ENCODE data around the gene DES.
"Not testable (repeated sequence)": the region's sequence is repeated elsewhere in the genome, so short reads cannot be mapped to it uniquely, and the experiment has no call there.

Gene DES

GRCh38 chr2:219418155-219419011 is at the start of gene DES:
Gene DES, plus strand, starts transcription at chr2:219418377. Its CDS starts 86 bp downstream, at chr2:219418463.
- DNase-seq, result no peak

DNA sequence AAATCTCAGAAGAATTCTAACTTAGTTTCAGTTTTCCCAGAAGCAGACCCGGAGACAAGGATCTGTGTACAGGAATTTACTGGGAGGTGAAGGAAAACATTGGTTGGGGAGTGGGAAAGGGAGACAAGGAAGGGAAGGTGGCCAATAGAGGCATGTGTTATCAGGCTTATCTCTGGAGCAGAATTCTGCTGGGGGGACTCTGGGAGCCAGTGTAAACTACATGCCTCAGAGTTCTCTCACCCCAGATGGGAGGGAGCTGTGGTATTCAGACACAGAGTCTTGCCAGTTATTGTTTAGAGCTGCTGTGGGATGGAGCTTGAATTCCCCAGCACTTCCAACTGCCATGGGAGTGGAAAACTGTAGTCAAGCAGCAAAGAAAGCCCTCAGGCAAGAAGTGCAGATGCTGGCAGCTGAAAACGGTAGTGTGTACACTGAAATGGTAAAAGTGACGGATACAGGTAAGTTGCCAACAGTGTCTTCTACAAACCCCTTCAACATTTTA is 49.4 kb upstream of the DES start:
- no peak for DNase-seq

DNA sequence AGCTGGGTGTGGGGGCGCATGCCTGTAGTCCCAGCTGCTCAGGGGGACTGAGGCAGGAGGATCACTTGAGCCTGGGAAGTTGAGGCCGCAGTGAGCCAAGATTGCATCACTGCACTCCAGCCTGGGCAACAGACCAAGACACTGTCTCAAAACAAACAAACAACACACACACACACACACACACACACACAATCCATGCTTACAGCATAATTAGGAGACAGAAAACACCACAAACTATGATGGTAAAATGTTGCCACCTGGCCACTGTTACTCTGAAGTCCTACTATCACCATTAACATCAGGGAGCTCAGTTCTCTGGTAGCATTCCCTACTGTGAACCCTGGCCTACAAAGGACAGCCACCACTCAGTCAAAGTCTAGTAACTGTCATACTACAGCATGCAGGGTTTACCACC is 48.7 kb upstream of the DES start:
- DNase-seq, result no peak

DNA sequence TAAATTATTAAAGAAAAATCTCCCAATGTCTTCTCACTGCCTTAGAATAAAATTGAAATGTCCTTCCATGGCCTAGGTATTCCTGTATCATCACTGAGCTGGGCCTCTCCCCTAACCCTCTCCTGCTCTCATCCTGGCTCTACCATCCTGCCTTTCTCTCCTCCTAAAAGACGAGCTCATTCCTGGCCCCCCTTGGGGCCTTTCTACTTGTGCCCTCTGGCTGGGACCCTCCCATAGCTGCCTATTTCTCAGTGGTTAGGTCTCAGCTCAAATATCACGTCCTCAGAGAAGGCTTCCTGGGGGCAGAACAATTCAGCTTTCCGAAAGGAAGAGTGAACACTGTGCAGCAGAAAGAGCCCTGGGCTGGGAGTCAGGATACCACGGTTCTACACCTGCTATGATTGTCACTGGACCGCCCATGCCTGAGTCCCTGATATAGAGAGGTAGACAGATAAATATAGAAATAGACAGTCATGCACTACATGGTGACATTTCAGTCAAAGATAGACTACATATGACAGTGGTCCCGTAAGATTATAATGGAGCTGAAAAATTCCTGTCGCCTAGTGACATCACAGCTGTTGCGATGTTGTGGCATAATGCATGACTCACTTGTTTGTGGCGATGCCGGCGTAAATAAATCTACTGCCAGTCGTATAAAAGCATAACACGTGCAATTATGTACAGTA is 39.9 kb upstream of the DES start:
- DNase-seq, result no peak

DNA sequence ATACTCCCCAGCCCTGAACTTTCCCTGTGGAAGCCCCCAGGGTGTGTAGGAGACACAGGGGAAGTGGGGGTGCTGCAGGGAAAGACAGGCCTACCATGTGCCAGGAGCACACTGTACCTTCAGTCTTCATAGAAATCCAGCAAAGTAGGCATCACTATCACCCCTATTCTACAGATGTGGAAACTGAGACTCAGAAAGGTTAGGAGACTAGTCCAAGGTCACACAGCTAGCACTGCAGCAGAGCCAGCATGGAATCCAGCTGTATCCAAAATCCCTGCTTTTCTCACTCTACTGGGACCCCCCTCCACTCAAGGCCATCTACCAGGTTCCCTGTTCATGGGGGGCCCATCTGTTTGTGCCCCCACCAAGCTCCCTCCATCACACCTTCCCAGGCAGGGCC is 37.3 kb upstream of the DES start:
- no peak for DNase-seq

GRCh38 chr2:219381448-219381847 is 36.7 kb upstream of the DES start:
- DNase-seq, result no peak

DNA sequence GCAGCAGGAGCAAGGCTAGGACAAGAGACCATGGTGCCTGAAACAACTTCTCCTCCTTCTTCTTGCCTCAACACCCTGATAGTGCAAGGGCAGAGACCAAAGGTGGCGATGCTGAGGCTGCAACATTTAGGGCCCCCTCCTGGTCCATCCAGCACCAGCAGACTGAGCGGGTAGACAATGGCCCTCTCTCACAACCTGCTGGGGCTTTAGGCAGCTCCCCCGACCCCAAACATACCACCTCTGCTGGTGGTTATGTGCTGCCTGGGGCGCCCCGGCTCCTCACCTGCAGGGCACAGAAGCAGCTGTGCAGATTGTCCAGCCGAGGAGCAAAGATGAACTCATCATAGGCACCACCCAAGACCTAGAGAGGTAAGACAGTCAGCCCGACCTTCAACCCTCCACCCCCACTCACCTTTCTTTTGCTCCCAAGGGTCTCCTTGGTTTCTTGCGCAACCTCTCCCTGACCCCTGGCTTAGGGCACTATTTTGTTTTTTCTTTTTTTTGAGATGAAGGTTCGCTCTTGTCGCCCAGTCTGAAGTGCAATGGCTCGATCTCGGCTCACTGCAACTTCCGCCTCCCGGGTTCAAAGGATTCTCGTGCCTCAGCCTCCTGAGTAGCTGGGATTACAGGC is 34.0 kb upstream of the DES start:
- DNase-seq, result no peak

DNA sequence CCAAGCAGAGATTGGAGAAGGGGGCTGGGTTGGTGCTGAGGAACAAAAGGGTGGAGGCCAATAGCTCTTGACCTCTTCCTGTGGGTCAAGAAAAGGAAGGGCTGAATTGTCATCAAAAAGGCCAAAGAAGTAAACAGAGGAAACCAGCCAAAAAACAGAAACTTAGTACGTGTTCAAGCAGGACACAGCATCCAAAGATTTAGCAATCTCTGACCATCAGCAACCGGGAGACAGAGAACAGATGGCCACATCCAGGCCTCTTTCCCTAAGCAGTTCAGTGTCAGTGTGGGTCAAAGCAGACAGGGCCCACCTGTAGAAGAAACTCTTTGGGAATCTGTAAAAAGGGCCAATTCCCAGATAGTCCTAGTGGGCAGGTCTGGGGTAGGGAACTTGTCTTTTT is 33.3 kb upstream of the DES start:
- no peak for DNase-seq

DNA sequence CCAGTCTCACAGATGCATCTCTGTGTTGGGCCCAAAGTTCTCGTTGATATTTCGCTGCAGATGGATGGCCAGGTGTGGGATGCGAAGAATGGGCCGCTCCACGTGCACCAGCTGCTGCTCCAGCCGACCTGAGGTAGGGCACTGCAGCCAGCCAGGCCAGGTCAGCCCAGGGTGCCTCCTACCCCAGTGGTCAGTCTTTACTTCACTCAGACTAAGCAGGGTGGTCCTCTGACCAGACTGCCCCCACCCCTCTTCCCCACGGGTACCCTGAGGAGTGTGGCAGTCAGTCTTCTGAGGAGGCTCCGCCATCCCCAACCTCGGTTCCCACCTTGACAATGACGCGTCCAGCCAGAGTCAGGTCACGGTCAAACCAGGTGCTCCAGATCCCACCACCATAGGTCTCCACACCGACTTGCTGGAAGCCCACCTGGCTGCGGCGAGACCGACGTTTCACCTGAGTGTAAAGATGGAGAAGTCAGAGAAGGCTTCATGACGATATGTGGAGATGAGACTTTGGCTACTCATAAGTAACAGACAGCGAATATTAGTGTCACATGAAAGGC is 32.1 kb upstream of the DES start:
- DNase-seq, result no peak

DNA sequence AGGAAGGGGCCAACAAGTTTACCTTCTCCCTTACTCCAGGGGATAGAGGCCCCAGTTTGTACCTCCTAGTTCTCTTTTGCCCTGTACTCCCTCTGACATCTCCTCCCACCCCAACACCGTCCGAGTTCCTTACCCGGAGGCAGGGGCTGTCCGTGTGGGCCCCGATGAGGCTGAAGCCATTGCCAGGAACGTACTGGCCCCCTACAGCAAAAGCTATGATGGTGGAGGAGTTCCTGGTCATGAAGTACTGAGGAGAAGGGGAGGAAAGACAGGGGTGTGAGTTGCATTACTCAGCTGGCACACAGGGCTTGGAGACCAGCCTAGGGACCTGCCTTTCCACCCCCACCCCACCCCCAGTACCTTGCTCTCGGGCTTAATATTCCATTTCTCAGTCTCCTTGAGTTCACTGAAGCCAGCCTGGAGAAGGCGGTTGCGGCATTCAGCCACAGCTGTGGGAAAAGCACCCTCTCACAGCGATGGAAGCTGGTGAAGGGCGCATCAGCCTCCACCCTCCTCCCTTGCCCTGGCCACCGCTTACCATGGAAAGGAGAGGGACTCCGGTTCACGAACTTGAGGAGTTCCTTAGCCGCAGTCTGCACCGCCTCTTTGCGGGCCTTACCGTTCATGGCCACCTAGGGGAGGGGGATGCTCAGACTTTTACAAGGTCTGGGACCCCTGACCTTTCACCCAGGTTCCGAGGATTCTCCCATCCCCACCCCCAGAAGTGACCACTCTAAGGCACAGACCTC is 31.5 kb upstream of the DES start:
- DNase-seq, result no peak

- peak; percentile 93 for DNase-seq
Measured at GRCh38 chr2:219387306-219388120, 30.7 kb upstream of the DES start, which contains the start of gene DNPEP. Gene DNPEP, minus strand, starts transcription at chr2:219387912. Its CDS starts 118 bp downstream, at chr2:219387794.

DNA sequence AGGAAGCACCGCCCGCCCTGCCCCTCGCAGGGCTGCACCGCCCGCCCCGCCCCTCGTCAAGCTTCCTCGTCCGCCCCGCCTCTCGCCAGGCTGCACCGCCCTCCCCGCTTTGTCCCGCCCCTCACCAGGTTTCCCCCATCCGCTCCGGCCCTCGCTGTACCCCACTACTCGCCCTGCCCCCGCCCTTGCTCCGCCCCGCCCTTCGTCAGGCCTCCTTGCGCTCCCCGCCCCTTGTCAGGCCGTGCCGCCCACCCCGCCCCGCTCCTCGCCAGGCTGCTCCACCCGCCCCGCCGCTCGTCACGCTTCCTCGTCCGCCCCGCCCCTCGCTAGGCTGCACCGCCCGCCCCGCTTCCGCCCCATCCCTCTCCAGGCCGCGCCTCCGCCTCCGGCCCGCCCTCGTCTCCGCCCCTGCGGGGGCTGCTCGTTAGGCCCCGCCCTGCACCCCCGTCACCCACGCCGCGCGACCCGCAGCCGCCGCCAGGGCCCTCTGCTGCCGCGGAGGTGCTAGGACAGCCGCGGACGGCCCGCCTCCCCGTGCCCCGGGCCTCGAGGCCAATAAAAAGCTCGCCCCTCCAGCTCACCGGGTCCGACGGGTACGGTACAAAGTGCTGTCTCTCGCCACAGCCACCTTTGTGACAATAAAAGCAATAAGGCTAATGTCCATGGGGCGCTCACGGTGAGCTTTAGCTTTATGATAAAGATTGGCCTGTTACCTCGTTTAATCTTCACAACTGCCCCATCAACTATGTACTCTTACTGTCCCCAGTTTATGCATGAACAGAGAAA is 29.9 kb upstream of the DES start:
- peak; percentile 98 for DNase-seq

DNA sequence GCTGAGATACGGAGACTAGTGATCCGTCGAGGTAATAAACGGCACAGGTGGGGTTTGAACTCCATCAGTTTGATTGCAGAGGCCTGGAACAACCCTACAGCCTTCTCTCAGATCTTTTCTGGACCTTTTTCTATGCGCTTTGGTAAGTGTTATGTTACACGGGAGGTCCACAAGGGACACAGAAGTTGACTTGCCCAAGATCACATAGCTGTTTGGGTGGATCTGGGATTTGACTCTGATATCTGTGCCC is 29.3 kb upstream of the DES start:
- no peak for DNase-seq

- DNase-seq, result no peak
Measured at GRCh38 chr2:219392754-219393153, 25.4 kb upstream of the DES start.

GRCh38 chr2:219395056-219395455 is 23.1 kb upstream of the DES start:
- not testable (repeated sequence) for DNase-seq

DNA sequence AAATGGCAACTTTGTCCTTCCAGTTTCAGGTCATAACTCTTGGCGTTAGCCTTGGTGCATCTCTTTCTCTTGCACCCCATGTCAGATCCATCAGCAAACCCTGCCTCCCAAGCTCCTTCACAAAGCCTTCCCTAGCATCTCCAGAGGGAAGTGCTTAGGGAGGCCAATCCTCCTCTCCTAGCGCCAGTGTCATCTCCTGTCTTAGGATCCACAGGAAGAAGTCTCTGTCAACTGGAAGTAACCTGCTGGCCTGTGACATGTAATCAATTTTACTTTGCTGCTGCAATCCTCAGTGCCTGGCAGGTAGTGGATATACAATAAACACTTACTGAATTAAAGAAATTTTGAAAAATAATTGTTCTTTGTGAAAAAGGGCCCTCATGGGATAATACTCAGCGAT is 22.6 kb upstream of the DES start:
- DNase-seq, result no peak

DNA sequence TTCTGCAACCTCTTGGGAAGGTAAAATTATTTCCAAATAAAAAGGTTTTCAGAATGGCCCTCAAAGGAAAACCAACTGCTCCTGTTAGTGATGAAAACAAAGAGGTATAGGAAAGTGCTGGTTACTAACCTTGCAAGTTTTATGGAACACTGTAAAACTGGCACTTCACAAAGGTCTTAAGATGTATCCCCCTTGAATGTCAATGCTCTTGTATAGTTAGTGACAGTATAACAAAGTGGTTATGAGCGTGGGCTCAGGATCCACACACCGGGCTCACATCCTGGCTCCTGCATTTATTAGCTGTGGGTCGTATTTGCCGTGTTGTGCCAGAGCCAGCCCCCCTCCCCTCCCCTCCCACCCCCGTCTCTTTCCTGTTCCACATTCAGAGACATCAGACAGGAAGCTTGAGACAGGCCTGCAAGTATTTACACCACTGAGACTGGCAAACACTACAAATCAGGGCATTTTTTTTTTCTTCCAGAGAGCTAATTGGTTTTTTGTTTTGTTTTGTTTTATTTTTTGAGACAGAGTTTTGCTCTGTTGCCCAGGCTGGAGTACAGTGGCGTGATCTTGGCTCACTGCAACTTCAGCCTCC is 21.2 kb upstream of the DES start:
- peak; percentile 20 for DNase-seq

GRCh38 chr2:219398721-219399363 is 19.3 kb upstream of the DES start:
- peak; percentile 17 for DNase-seq

- no peak for DNase-seq
Measured at GRCh38 chr2:219399716-219400478, 18.3 kb upstream of the DES start.

Data from inflammatory macrophage treated with lipopolysaccharide for 4 hours (primary cell).